ENCODE results near the gene MYH10. TPM values are rescaled to one million over a fixed set of nuclear protein-coding genes. Genes with fewer than 3 reads are reported as not detected.
A peak's percentile ranks its signal among the peaks of the same experiment; 100 is the strongest.
"Not testable (repeated sequence)": the region's sequence is repeated elsewhere in the genome, so short reads cannot be mapped to it uniquely, and the experiment has no call there.

MYH10 gene
- total and polyA plus RNA-seq, 4 donors: 205 to 1,963 (median 819) TPM

- Histone ChIP-seq H3K27me3 (ENCODE audit: control insufficient read depth in 1 of 2, insufficient read depth in 2 of 2, low read length in 1 of 2) (no peaks in the 10 kb centered on the region), H3K9me3 (ENCODE audit: control insufficient read depth, low read length) (no peaks in the 10 kb centered on the region), H3K27ac (ENCODE audit: low read depth in 1 of 2, low read length in 2 of 2) (peak overlapping the region in 1 of 2 donors; percentile 64), H3K4me3 (ENCODE audit: low read length in 2 of 2) (no peak overlapping the region), H3K4me1 (ENCODE audit: control insufficient read depth in 1 of 2, insufficient read depth in 2 of 2, low read length in 2 of 2) (peaks cover 0 to 19% of the 10 kb centered on the region in 2 donors), H3K36me3 (ENCODE audit: control insufficient read depth in 1 of 2, insufficient read depth in 2 of 2, low read length in 1 of 2) (no peaks in the 10 kb centered on the region)
- intact Hi-C loops (cut with DNase I): no loop called here
- ATAC-seq (ENCODE audit: low FRiP score): no peak
- no peak for DNase-seq
- 76 to 84% methylated on average over 7 of the region's 7 CpGs for WGBS, 2 donors
These were observed 36.9 kb upstream of the MYH10 start for GRCh38 chr17:8667421-8667820.

- ATAC-seq (ENCODE audit: low FRiP score) (no peak), DNase-seq (no peak)
- WGBS, 2 donors: 44 to 49% methylated on average over 2 of the region's 2 CpGs
- Histone ChIP-seq H3K27ac (ENCODE audit: low read depth in 1 of 2, low read length in 2 of 2) (peak overlapping the region; percentile 31 to 49), H3K36me3 (ENCODE audit: control insufficient read depth in 1 of 2, insufficient read depth in 2 of 2, low read length in 1 of 2) (no peaks in the 10 kb centered on the region), H3K4me3 (ENCODE audit: low read length in 2 of 2) (no peak overlapping the region), H3K27me3 (ENCODE audit: control insufficient read depth in 1 of 2, insufficient read depth in 2 of 2, low read length in 1 of 2) (no peaks in the 10 kb centered on the region), H3K4me1 (ENCODE audit: control insufficient read depth in 1 of 2, insufficient read depth in 2 of 2, low read length in 2 of 2) (peaks cover 0 to 19% of the 10 kb centered on the region in 2 donors), H3K9me3 (ENCODE audit: control insufficient read depth, low read length) (no peaks in the 10 kb centered on the region)
- intact Hi-C loops (cut with DNase I): no loop called here
These were observed 35.2 kb upstream of the MYH10 start for GRCh38 chr17:8665684-8666083.

GRCh38 chr17:8664456-8665126 lies 34.1 kb upstream of the MYH10 start:
- WGBS, 2 donors: 42 to 48% methylated on average over 12 of the region's 12 CpGs

GRCh38 chr17:8662973-8663372 lies 32.4 kb upstream of the MYH10 start:
- Histone ChIP-seq H3K27me3 (ENCODE audit: control insufficient read depth in 1 of 2, insufficient read depth in 2 of 2, low read length in 1 of 2) (no peaks in the 10 kb centered on the region), H3K4me3 (ENCODE audit: low read length in 2 of 2) (no peak overlapping the region), H3K4me1 (ENCODE audit: control insufficient read depth in 1 of 2, insufficient read depth in 2 of 2, low read length in 2 of 2) (peaks cover 0 to 10% of the 10 kb centered on the region in 2 donors), H3K36me3 (ENCODE audit: control insufficient read depth in 1 of 2, insufficient read depth in 2 of 2, low read length in 1 of 2) (no peaks in the 10 kb centered on the region), H3K27ac (ENCODE audit: low read depth in 1 of 2, low read length in 2 of 2) (peak overlapping the region; percentile 97 to 99), H3K9me3 (ENCODE audit: control insufficient read depth, low read length) (no peaks in the 10 kb centered on the region)
- peak in 1 of 2 donors; percentile 54 for DNase-seq
- ATAC-seq (ENCODE audit: low FRiP score): no peak
- intact Hi-C loops (cut with DNase I): no loop called here
- 11 to 12% methylated on average over 5 of the region's 5 CpGs for WGBS, 2 donors

More at GRCh38 chr17:8664456-8665126, 34.1 kb upstream of the MYH10 start:
- Histone ChIP-seq H3K27me3 (ENCODE audit: control insufficient read depth in 1 of 2, insufficient read depth in 2 of 2, low read length in 1 of 2) (no peaks in the 10 kb centered on the region), H3K4me1 (ENCODE audit: control insufficient read depth in 1 of 2, insufficient read depth in 2 of 2, low read length in 2 of 2) (peaks cover 0 to 14% of the 10 kb centered on the region in 2 donors), H3K36me3 (ENCODE audit: control insufficient read depth in 1 of 2, insufficient read depth in 2 of 2, low read length in 1 of 2) (no peaks in the 10 kb centered on the region), H3K4me3 (ENCODE audit: low read length in 2 of 2) (no peak overlapping the region), H3K27ac (ENCODE audit: low read depth in 1 of 2, low read length in 2 of 2) (peak overlapping the region; percentile 98 to 99), H3K9me3 (ENCODE audit: control insufficient read depth, low read length) (no peaks in the 10 kb centered on the region)
- ATAC-seq (ENCODE audit: low FRiP score) (no peak), DNase-seq (no peak)
- intact Hi-C loops (cut with DNase I): no loop called here

GRCh38 chr17:8662076-8662831 lies 31.7 kb upstream of the MYH10 start:
- Histone ChIP-seq H3K27ac (ENCODE audit: low read depth in 1 of 2, low read length in 2 of 2) (peak overlapping the region; percentile 97 to 99), H3K36me3 (ENCODE audit: control insufficient read depth in 1 of 2, insufficient read depth in 2 of 2, low read length in 1 of 2) (no peaks in the 10 kb centered on the region), H3K9me3 (ENCODE audit: control insufficient read depth, low read length) (no peaks in the 10 kb centered on the region), H3K4me3 (ENCODE audit: low read length in 2 of 2) (no peak overlapping the region), H3K4me1 (ENCODE audit: control insufficient read depth in 1 of 2, insufficient read depth in 2 of 2, low read length in 2 of 2) (peaks cover 1 to 10% of the 10 kb centered on the region in 2 donors), H3K27me3 (ENCODE audit: control insufficient read depth in 1 of 2, insufficient read depth in 2 of 2, low read length in 1 of 2) (no peaks in the 10 kb centered on the region)
- 65 to 76% methylated on average over 4 of the region's 4 CpGs for WGBS, 2 donors
- DNase-seq (no peak), ATAC-seq (ENCODE audit: low FRiP score) (no peak)
- intact Hi-C loops (cut with DNase I): no loop called here

GRCh38 chr17:8660709-8661108 lies 30.2 kb upstream of the MYH10 start:
- DNase-seq; H3K4me3 ChIP-seq (ENCODE audit: low read length in 2 of 2); H3K27me3 ChIP-seq (ENCODE audit: control insufficient read depth in 1 of 2, insufficient read depth in 2 of 2, low read length in 1 of 2); H3K27ac ChIP-seq (ENCODE audit: low read depth in 1 of 2, low read length in 2 of 2); H3K36me3 ChIP-seq (ENCODE audit: control insufficient read depth in 1 of 2, insufficient read depth in 2 of 2, low read length in 1 of 2); H3K9me3 ChIP-seq (ENCODE audit: control insufficient read depth, low read length); ATAC-seq (ENCODE audit: low FRiP score); intact Hi-C loops (cut with DNase I); H3K4me1 ChIP-seq (ENCODE audit: control insufficient read depth in 1 of 2, insufficient read depth in 2 of 2, low read length in 2 of 2): not testable (repeated sequence)

- Histone ChIP-seq H3K4me3 (ENCODE audit: low read length in 2 of 2) (no peak overlapping the region), H3K27ac (ENCODE audit: low read depth in 1 of 2, low read length in 2 of 2) (peak overlapping the region in 1 of 2 donors; percentile 22), H3K4me1 (ENCODE audit: control insufficient read depth in 1 of 2, insufficient read depth in 2 of 2, low read length in 2 of 2) (peaks cover 1 to 10% of the 10 kb centered on the region in 2 donors), H3K9me3 (ENCODE audit: control insufficient read depth, low read length) (peaks cover 2% of the 10 kb centered on the region), H3K27me3 (ENCODE audit: control insufficient read depth in 1 of 2, insufficient read depth in 2 of 2, low read length in 1 of 2) (no peaks in the 10 kb centered on the region), H3K36me3 (ENCODE audit: control insufficient read depth in 1 of 2, insufficient read depth in 2 of 2, low read length in 1 of 2) (no peaks in the 10 kb centered on the region)
- no peak for DNase-seq
- intact Hi-C loops (cut with DNase I): no loop called here
- WGBS, 2 donors: 75 to 76% methylated on average over 3 of the region's 3 CpGs
- ATAC-seq (ENCODE audit: low FRiP score): no peak
These were observed 29.4 kb upstream of the MYH10 start for GRCh38 chr17:8659758-8660410.

GRCh38 chr17:8658810-8659209 lies 28.3 kb upstream of the MYH10 start:
- intact Hi-C loops (cut with DNase I): no loop called here
- Histone ChIP-seq H3K9me3 (ENCODE audit: control insufficient read depth, low read length) (peaks cover 2% of the 10 kb centered on the region), H3K36me3 (ENCODE audit: control insufficient read depth in 1 of 2, insufficient read depth in 2 of 2, low read length in 1 of 2) (no peaks in the 10 kb centered on the region), H3K4me1 (ENCODE audit: control insufficient read depth in 1 of 2, insufficient read depth in 2 of 2, low read length in 2 of 2) (peaks cover 1 to 7% of the 10 kb centered on the region in 2 donors), H3K27ac (ENCODE audit: low read depth in 1 of 2, low read length in 2 of 2) (no peak overlapping the region), H3K4me3 (ENCODE audit: low read length in 2 of 2) (no peak overlapping the region), H3K27me3 (ENCODE audit: control insufficient read depth in 1 of 2, insufficient read depth in 2 of 2, low read length in 1 of 2) (no peaks in the 10 kb centered on the region)
- ATAC-seq (ENCODE audit: low FRiP score): no peak
- no peak for DNase-seq
- 97% methylated on average over 6 of the region's 6 CpGs for WGBS, 2 donors

Measured in aorta (tissue), 5 donors.